PC-3 (cell line): ENCODE data around the gene ICAM1.
"Not testable (repeated sequence)": the region's sequence is repeated elsewhere in the genome, so short reads cannot be mapped to it uniquely, and the experiment has no call there.

Source experiments
- CTCF ChIP-seq: fragments of 300-600 bp; sonication (generic); conservative IDR thresholded peaks from 2 replicates; pipeline ENCODE4 v1.5.1; 2017; ENCODE audit warnings: antibody characterized with exemption, low read depth, mild to moderate bottlenecking, low read length
- EZH2 ChIP-seq: fragments of 300-600 bp; sonication (generic); IDR thresholded peaks from one replicate; pipeline ENCODE4 v1.6.1; 2017; ENCODE audit warnings: antibody characterized with exemption, mild to moderate bottlenecking, low read length; ENCODE audit not compliant: unreplicated experiment

GRCh38 chr19:10282043-10282442, 11.1 kb downstream of the ICAM1 start:
- not testable (repeated sequence) for TF ChIP-seq CTCF, EZH2
